Esophagus muscularis mucosa (tissue), 4 donors: ENCODE measurements around the gene TROAP. TPM values are rescaled to one million over a fixed set of nuclear protein-coding genes. Genes with fewer than 3 reads are reported as not detected.

Source experiments
- DNase-seq: peaks from one replicate; pipeline ENCODE4 v3.0.0-alpha.2; 2017; ENCODE audit errors: extremely low spot score
- H3K27ac ChIP-seq, 4 donors: fragments of 200-600 bp; sonication (generic); replicated peaks in 1 of 4; 1 replicate in 3 of 4; 2 replicates in 1 of 4; pipeline ENCODE4 v1.5.1; 2016 to 2019; ENCODE audit warnings: mild to moderate bottlenecking in 1 of 4
- H3K27me3 ChIP-seq, 4 donors: fragments of 200-600 bp; sonication (generic); one replicate each; pipeline versions ENCODE4 v1.5.1 to v1.6.0; 2016 to 2019
- H3K36me3 ChIP-seq, 4 donors: fragments of 200-600 bp; sonication (generic); one replicate each; pipeline ENCODE4 v1.5.1; 2016 to 2019
- H3K4me1 ChIP-seq, 4 donors: fragments of 200-600 bp; sonication (generic); one replicate each; pipeline ENCODE4 v1.5.1; 2016 to 2019
- H3K4me3 ChIP-seq, 4 donors: fragments of 200-600 bp; sonication (generic); 1 replicate in 2 of 4; 2 replicates in 2 of 4; pipeline ENCODE4 v1.5.1; 2016 to 2019; ENCODE audit warnings: mild to moderate bottlenecking in 4 of 4, moderate library complexity in 1 of 4
- H3K9me3 ChIP-seq, 4 donors: fragments of 200-600 bp; sonication (generic); 1 replicate in 3 of 4; 2 replicates in 1 of 4; pipeline ENCODE4 v1.5.1; 2016 to 2019
- EP300 ChIP-seq: sonication (generic); formaldehyde crosslinking; IDR thresholded peaks from one replicate; pipeline ENCODE4 v1.6.1; 2017; ENCODE audit warnings: antibody characterized with exemption
- POLR2A ChIP-seq: fragments of 450-650 bp; IDR thresholded peaks from one replicate; pipeline ENCODE4 v1.6.1; 2017; ENCODE audit warnings: antibody characterized with exemption, moderate library complexity, mild to moderate bottlenecking, low read depth
- POLR2AphosphoS5 ChIP-seq, 2 donors: sonication (generic); formaldehyde crosslinking; IDR thresholded peaks; one replicate each; pipeline ENCODE4 v1.6.1; 2017; ENCODE audit warnings: antibody characterized with exemption in 2 of 2
- WGBS: methylation state at CpG from one replicate; pipeline ENCODE4 v1.1.5; 2018; 5-methylcytosine and 5-hydroxymethylcytosine counted together
- intact Hi-C: fragments of 100-400 bp; cut with DNase I; formaldehyde crosslinking; loops from one replicate; pipeline ENCODE4 v1.15.1; 2023
- total RNA-seq, 4 donors: library from RNA; depleted of rRNA; stranded (reverse); fragments of >200 nt; gene quantifications; one replicate each; pipeline versions ENCODE4 v1.1.0 to v1.2.1, GENCODE V29; 2016
- TF ChIP-seq, protein P1 (sequence below), 3 experiments: fragments of 200-600 bp in 2 of 3; fragments of 450-650 bp in 1 of 3; sonication (generic) in 2 of 3; IDR thresholded peaks; one replicate each; pipeline ENCODE4 v1.5.1; 2017 to 2019; ENCODE audit warnings: antibody characterized with exemption in 3 of 3, mild to moderate bottlenecking in 2 of 3, moderate library complexity in 1 of 3

The TROAP gene
- total RNA-seq, 4 donors from 2014 or later: 0.26 to 0.80 TPM; not detected in 2

DNA sequence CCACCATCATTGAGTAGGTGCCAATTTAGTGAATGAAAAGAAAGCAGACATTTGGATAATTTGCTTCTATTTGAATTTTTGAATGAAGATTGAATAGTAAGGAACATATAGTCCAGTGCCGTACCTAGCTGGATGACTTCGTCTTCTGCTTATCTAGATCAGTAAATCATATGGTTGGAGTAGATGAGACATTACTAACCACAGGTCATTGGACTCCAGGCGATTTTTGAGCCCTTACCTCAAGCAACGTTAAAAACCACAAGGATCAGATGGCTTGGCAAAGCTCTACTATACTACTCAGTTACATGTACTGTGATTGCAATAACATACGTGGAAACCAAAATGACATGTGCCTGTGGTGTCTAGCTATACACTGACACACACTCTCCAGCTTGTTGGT is 42.5 kb downstream of the TROAP start:
- WGBS: 83% methylated on average over 5 of the region's 5 CpGs
- Histone ChIP-seq H3K9me3 (no peaks in the 10 kb centered on the region), H3K4me1 (peaks cover 27 to 34% (median 29%) of the 10 kb centered on the region in 4 donors), H3K36me3 (no peaks in the 10 kb centered on the region), H3K27me3 (peaks cover 0 to 2% (median 0%) of the 10 kb centered on the region in 4 donors), H3K27ac (peak overlapping the region in 3 of 4 donors; percentile 92 to 97 (median 97)), H3K4me3 (peak overlapping the region in 2 of 4 donors; percentile 72 to 82)
- intact Hi-C loops: loop anchor here (10.0 kb wide), 1 partner anchor 259 kb away; the partner anchor contains the start of gene PRPF40B
- no peak for DNase-seq
- TF ChIP-seq, protein P1, sequence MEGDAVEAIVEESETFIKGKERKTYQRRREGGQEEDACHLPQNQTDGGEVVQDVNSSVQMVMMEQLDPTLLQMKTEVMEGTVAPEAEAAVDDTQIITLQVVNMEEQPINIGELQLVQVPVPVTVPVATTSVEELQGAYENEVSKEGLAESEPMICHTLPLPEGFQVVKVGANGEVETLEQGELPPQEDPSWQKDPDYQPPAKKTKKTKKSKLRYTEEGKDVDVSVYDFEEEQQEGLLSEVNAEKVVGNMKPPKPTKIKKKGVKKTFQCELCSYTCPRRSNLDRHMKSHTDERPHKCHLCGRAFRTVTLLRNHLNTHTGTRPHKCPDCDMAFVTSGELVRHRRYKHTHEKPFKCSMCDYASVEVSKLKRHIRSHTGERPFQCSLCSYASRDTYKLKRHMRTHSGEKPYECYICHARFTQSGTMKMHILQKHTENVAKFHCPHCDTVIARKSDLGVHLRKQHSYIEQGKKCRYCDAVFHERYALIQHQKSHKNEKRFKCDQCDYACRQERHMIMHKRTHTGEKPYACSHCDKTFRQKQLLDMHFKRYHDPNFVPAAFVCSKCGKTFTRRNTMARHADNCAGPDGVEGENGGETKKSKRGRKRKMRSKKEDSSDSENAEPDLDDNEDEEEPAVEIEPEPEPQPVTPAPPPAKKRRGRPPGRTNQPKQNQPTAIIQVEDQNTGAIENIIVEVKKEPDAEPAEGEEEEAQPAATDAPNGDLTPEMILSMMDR (IDR thresholded peaks at IDR 0.05): no peak
- TF ChIP-seq POLR2A: no peak

DNA sequence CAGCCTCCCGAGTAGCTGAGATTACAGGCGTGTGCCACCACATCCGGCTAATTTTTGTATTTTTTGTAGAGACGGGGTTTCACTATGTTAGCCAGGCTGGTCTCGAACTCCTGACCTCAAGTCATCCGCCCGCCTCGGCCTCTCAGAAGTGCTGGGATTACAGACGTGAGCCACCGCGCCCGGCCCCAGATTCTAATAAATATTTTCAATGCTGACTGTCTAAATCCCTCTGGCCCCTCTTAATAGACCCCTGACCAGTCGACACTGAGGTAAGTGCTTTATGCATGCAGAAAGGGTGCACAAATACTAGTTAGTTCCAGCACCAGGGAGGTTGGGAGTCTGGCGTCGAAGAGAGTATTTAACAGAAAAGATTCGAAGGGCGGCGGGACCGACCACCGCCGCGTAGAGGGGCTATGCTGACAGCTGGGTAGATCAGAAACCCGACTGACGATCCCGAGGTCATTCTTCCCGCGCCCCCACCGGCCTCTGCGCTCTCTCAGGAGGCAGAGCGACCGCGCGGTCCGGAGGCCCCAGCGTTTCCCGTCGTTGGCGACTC is 43.1 kb downstream of the TROAP start:
- WGBS: 11% methylated on average over 26 of the region's 38 CpGs
- no peaks in the 10 kb centered on the region for H3K27me3 ChIP-seq
- no peak for DNase-seq
- no peaks in the 10 kb centered on the region for H3K9me3 ChIP-seq
- TF ChIP-seq EP300: no peak
- TF ChIP-seq POLR2AphosphoS5 (IDR thresholded peaks at IDR 0.05): no peak
- TF ChIP-seq, protein P1 (IDR thresholded peaks at IDR 0.05): no peak
- TF ChIP-seq POLR2A: no peak
- H3K36me3 ChIP-seq: no peaks in the 10 kb centered on the region
- H3K4me1 ChIP-seq: peaks cover 27 to 34% (median 29%) of the 10 kb centered on the region in 4 donors
- H3K27ac ChIP-seq: peak overlapping the region; percentile 92 to 97 (median 96)
- intact Hi-C loops: loop anchor here (10.0 kb wide), 1 partner anchor 259 kb away; the partner anchor contains the start of gene PRPF40B
- H3K4me3 ChIP-seq: peak overlapping the region; percentile 72 to 88 (median 82)

- Histone ChIP-seq H3K36me3 (no peaks in the 10 kb centered on the region), H3K4me1 (peaks cover 27 to 34% (median 29%) of the 10 kb centered on the region in 4 donors), H3K9me3 (no peaks in the 10 kb centered on the region), H3K4me3 (peak overlapping the region; percentile 72 to 88 (median 82)), H3K27ac (peak overlapping the region; percentile 92 to 97 (median 96)), H3K27me3 (no peaks in the 10 kb centered on the region)
- intact Hi-C loops: loop anchor here (10.0 kb wide), 1 partner anchor 258 kb away; the partner anchor contains the start of gene PRPF40B
- TF ChIP-seq, protein P1 (IDR thresholded peaks at IDR 0.05): peak; percentile 21 to 48 (median 23)
- TF ChIP-seq POLR2A (no peak), POLR2AphosphoS5 (IDR thresholded peaks at IDR 0.05) (peak; percentile 73 to 77)
- peak; percentile 97 for DNase-seq
- WGBS: under 1% methylated on average over 43 of the region's 97 CpGs
These were observed 43.8 kb downstream of the TROAP start for GRCh38 chr12:49366652-49367380.

- under 1% methylated on average over 28 of the region's 52 CpGs for WGBS
- intact Hi-C loops: loop anchor here (10.0 kb wide), 1 partner anchor 257 kb away; the partner anchor contains the start of gene PRPF40B
- peak; percentile 98 for DNase-seq
These were observed 44.6 kb downstream of the TROAP start, which contains the start of gene SPATS2 for GRCh38 chr12:49367381-49368239. TSS of gene SPATS2 (plus strand) at chr12:49367462. CDS start at chr12:49461013, 93,551 bp downstream.

More at GRCh38 chr12:49367381-49368239, 44.6 kb downstream of the TROAP start, which contains the start of gene SPATS2:
- Histone ChIP-seq H3K4me1 (peaks cover 27 to 34% (median 29%) of the 10 kb centered on the region in 4 donors), H3K4me3 (peak within 1 kb of the TSS; percentile 72 to 88 (median 82)), H3K27me3 (no peaks in the 10 kb centered on the region), H3K36me3 (no peaks in the 10 kb centered on the region), H3K9me3 (no peaks in the 10 kb centered on the region), H3K27ac (peak within 1 kb of the TSS; percentile 92 to 97 (median 96))
- TF ChIP-seq POLR2AphosphoS5 (IDR thresholded peaks at IDR 0.05) (no peak), POLR2A (peak; percentile 22)
